Adrenal gland (tissue), 5 donors: Measurements from ENCODE around the gene RHO.

ENCODE experiments used
- POLR2A ChIP-seq, 2 donors: fragments of 450-650 bp; IDR thresholded peaks; one replicate each; pipeline ENCODE4 v1.6.1; 2017; ENCODE audit warnings: antibody characterized with exemption in 2 of 2, mild to moderate bottlenecking in 2 of 2, moderate library complexity in 1 of 2
- TF ChIP-seq, protein P1 (sequence below), 6 experiments: fragments of 450-650 bp in 4 of 6; fragments of 200-600 bp in 2 of 6; sonication (generic) in 1 of 6; IDR thresholded peaks; 1 replicate in 5 of 6; 2 replicates in 1 of 6; pipeline versions ENCODE4 v1.5.1 to v1.8.0; 2016 to 2021; ENCODE audit warnings: antibody characterized with exemption in 6 of 6, mild to moderate bottlenecking in 2 of 6, moderate library complexity in 1 of 6
- donor health status: DM: no; HTN: no; CAD: no.

DNA sequence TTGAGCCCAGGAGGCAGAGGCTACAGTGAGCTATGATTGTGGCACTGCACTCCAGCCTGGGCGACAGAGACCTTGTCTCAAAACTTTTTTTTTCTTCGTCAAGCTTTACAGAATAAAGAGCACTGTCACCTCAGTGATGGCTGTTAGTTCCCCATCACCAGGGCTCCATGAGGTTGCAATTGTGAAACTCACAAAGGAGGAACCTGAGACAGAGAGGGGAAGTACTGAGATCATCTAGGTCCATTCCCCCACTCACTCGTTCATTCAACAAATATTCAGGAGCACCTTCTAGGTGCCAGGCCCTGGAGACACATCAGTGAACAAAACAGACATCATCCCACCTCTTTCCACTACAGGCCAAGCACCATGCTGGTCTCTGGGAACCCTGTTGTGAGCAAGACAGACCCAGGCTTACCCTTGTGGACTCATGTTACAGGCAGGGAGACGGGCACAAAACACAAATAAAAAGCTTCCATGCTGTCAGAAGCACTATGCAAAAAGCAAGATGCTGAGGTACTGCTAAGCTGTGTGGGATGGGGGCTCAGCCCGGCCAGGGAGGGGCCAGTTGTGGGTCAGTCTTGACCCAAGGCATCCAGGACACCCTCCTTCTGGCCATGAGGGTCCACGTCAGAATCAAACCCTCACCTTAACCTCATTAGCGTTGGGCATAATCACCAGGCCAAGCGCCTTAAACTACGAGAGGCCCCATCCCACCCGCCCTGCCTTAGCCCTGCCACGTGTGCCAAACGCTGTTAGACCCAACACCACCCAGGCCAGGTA lies 2.1 kb upstream of the RHO start:
- no peak for TF ChIP-seq POLR2A (IDR thresholded peaks at IDR 0.05)
- TF ChIP-seq, protein P1, sequence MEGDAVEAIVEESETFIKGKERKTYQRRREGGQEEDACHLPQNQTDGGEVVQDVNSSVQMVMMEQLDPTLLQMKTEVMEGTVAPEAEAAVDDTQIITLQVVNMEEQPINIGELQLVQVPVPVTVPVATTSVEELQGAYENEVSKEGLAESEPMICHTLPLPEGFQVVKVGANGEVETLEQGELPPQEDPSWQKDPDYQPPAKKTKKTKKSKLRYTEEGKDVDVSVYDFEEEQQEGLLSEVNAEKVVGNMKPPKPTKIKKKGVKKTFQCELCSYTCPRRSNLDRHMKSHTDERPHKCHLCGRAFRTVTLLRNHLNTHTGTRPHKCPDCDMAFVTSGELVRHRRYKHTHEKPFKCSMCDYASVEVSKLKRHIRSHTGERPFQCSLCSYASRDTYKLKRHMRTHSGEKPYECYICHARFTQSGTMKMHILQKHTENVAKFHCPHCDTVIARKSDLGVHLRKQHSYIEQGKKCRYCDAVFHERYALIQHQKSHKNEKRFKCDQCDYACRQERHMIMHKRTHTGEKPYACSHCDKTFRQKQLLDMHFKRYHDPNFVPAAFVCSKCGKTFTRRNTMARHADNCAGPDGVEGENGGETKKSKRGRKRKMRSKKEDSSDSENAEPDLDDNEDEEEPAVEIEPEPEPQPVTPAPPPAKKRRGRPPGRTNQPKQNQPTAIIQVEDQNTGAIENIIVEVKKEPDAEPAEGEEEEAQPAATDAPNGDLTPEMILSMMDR (IDR thresholded peaks at IDR 0.05), result no peak
